Spleen (tissue), 11 donors: ENCODE data around the gene CNGA3. TPM values are rescaled to one million over a fixed set of nuclear protein-coding genes. Genes with fewer than 3 reads are reported as not detected.

Experiments
- DNase-seq: peaks from one replicate; pipeline ENCODE4 v3.0.0-alpha.2; 2020
- H3K27ac ChIP-seq, 8 donors: fragments of 200-600 bp; sonication (generic) in 7 of 8; 1 replicate in 4 of 8; 2 replicates in 4 of 8; pipeline versions ENCODE4 v1.5.0 to v1.8.0; 2016 to 2021; ENCODE audit warnings: inconsistent platforms in 4 of 8, mild to moderate bottlenecking in 4 of 8, moderate library complexity in 1 of 8
- H3K27me3 ChIP-seq, 7 donors: fragments of 200-600 bp; sonication (generic) in 6 of 7; replicated peaks in 1 of 7; 1 replicate in 4 of 7; 2 replicates in 3 of 7; pipeline versions ENCODE4 v1.5.0 to v1.8.0; 2016 to 2021; ENCODE audit warnings: inconsistent platforms in 3 of 7, mild to moderate bottlenecking in 1 of 7
- H3K36me3 ChIP-seq, 6 donors: fragments of 200-600 bp; sonication (generic) in 5 of 6; 1 replicate in 4 of 6; 2 replicates in 2 of 6; pipeline versions ENCODE4 v1.5.0 to v1.8.0; 2016 to 2021; ENCODE audit warnings: inconsistent platforms in 2 of 6
- H3K4me1 ChIP-seq, 6 donors: fragments of 200-600 bp; sonication (generic) in 5 of 6; 1 replicate in 3 of 6; 2 replicates in 3 of 6; pipeline versions ENCODE4 v1.5.0 to v1.8.0; 2016 to 2021; ENCODE audit warnings: inconsistent platforms in 3 of 6
- H3K4me3 ChIP-seq, 8 donors: fragments of 200-600 bp; sonication (generic) in 7 of 8; 1 replicate in 4 of 8; 2 replicates in 4 of 8; pipeline versions ENCODE4 v1.5.0 to v1.8.0; 2016 to 2021; ENCODE audit warnings: inconsistent platforms in 4 of 8, mild to moderate bottlenecking in 4 of 8, moderate library complexity in 2 of 8
- H3K9me3 ChIP-seq, 8 donors: fragments of 200-600 bp; sonication (generic) in 7 of 8; 1 replicate in 4 of 8; 2 replicates in 4 of 8; pipeline versions ENCODE4 v1.5.0 to v1.8.0; 2016 to 2021; ENCODE audit warnings: inconsistent platforms in 4 of 8
- CTCF ChIP-seq, 11 experiments: fragments of 200-600 bp in 7 of 11; fragments of 450-650 bp in 4 of 11; sonication (generic) in 4 of 11; IDR thresholded peaks in 8 of 11; conservative IDR thresholded peaks in 3 of 11; 1 replicate in 7 of 11; 2 replicates in 4 of 11; pipeline versions ENCODE4 v1.4.0 to v1.8.0; 2016 to 2021; ENCODE audit warnings: antibody characterized with exemption in 11 of 11, inconsistent platforms in 4 of 11, mild to moderate bottlenecking in 1 of 11
- POLR2A ChIP-seq, 3 donors: fragments of 450-650 bp; IDR thresholded peaks; one replicate each; pipeline ENCODE4 v1.5.1; 2017; ENCODE audit warnings: antibody characterized with exemption in 3 of 3, mild to moderate bottlenecking in 1 of 3
- POLR2AphosphoS5 ChIP-seq, 3 donors: sonication (generic); formaldehyde crosslinking; IDR thresholded peaks; one replicate each; pipeline ENCODE4 v1.5.1; 2017; ENCODE audit warnings: antibody characterized with exemption in 3 of 3
- WGBS, 5 donors: extraction: QIAGEN DNeasy Blood & Tissue Kit in 3 of 5; methylation state at CpG; one replicate each; pipeline versions ENCODE4 v1.1.5 to v1.1.7; 2013 to 2018; 5-methylcytosine and 5-hydroxymethylcytosine counted together
- intact Hi-C: fragments of 100-400 bp; cut with DNase I; formaldehyde crosslinking; loops from one replicate; pipeline ENCODE4 v1.15.0; 2023; ENCODE audit warnings: low total_unique reads
- polyA plus RNA-seq, 3 donors: library from polyadenylated mRNA; stranded (reverse); fragments of 200-250 nt; gene quantifications; one replicate each; pipeline ENCODE4 v1.2.1, GENCODE V29; 2013
- total RNA-seq, 7 donors: library from RNA; depleted of rRNA in 3 of 7; stranded (reverse); fragments of >200 nt in 3 of 7; fragmentation: NEBNext Ultra II Directional in 4 of 7; extraction: Animal tissue kit (Norgen Biotek cat#: 25700) in 4 of 7; gene quantifications; one replicate each; pipeline versions ENCODE4 v1.1.0 to v1.2.1, GENCODE V29; 2016 to 2021
- donor health status: healthy with polysubstance abuse.
- donor health status: DM: no; HTN: no; CAD: no; lungs with moderate emphysema.
- donor health status: DM: no; HTN: no; CAD: no.
- donor health status: Bipolar disorder and iron deficiency.
- donor health status: healthy.
- donor health status: DM: no; HTN: no; CAD: no.
- donor health status: DM: yes; HTN: yes; CAD: no.

CNGA3 gene
- total and polyA plus RNA-seq, 10 donors: not detected

GRCh38 chr2:98388081-98388480, 41.8 kb downstream of the CNGA3 start:
- TF ChIP-seq POLR2A (IDR thresholded peaks at IDR 0.05): no peak
- Histone ChIP-seq H3K9me3 (no peaks in the 10 kb centered on the region), H3K36me3 (no peaks in the 10 kb centered on the region), H3K27me3 (peaks cover 0 to 5% (median 0%) of the 10 kb centered on the region in 7 donors), H3K4me3 (no peak overlapping the region), H3K4me1 (peaks cover 0 to 7% (median 0%) of the 10 kb centered on the region in 6 donors), H3K27ac (no peak overlapping the region)
- intact Hi-C loops: loop anchor here (5.0 kb wide), 1 partner anchor 686 kb away; no protein-coding TSS in a partner anchor
- WGBS, 5 donors: 79 to 86% (median 80%) methylated on average over 15 of the region's 15 CpGs
- no peak for DNase-seq

- WGBS, 5 donors: 80 to 95% (median 89%) methylated on average over 12 to 17 of the region's 17 CpGs
Measured at GRCh38 chr2:98388601-98389250, 42.5 kb downstream of the CNGA3 start.

GRCh38 chr2:98389251-98389605, 43.0 kb downstream of the CNGA3 start:
- Histone ChIP-seq H3K27me3 (peaks cover 0 to 5% (median 0%) of the 10 kb centered on the region in 7 donors), H3K36me3 (no peaks in the 10 kb centered on the region), H3K4me1 (peaks cover 0 to 7% (median 0%) of the 10 kb centered on the region in 6 donors), H3K27ac (no peak overlapping the region), H3K9me3 (no peaks in the 10 kb centered on the region), H3K4me3 (no peak overlapping the region)
- no peak for TF ChIP-seq CTCF (IDR thresholded peaks at IDR 0.05 in 8 of 11, conservative IDR thresholded peaks at IDR 0.05 in 3 of 11)
- TF ChIP-seq POLR2A (IDR thresholded peaks at IDR 0.05): no peak
- no peak for TF ChIP-seq POLR2AphosphoS5 (IDR thresholded peaks at IDR 0.05)
- DNase-seq: no peak
- intact Hi-C loops: loop anchor here (5.0 kb wide), 1 partner anchor 687 kb away; no protein-coding TSS in a partner anchor
- 84 to 96% (median 87%) methylated on average over 4 of the region's 4 CpGs for WGBS, 5 donors

More at GRCh38 chr2:98388601-98389250, 42.5 kb downstream of the CNGA3 start:
- Histone ChIP-seq H3K9me3 (no peaks in the 10 kb centered on the region), H3K27me3 (peaks cover 0 to 5% (median 0%) of the 10 kb centered on the region in 7 donors), H3K4me3 (no peak overlapping the region), H3K36me3 (no peaks in the 10 kb centered on the region), H3K4me1 (peaks cover 0 to 7% (median 0%) of the 10 kb centered on the region in 6 donors), H3K27ac (no peak overlapping the region)
- intact Hi-C loops: loop anchor here (5.0 kb wide), 1 partner anchor 686 kb away; no protein-coding TSS in a partner anchor
- no peak for DNase-seq
- TF ChIP-seq CTCF (IDR thresholded peaks at IDR 0.05 in 8 of 11, conservative IDR thresholded peaks at IDR 0.05 in 3 of 11) (no peak), POLR2AphosphoS5 (IDR thresholded peaks at IDR 0.05) (no peak), POLR2A (IDR thresholded peaks at IDR 0.05) (no peak)

GRCh38 chr2:98390571-98391476, 44.6 kb downstream of the CNGA3 start:
- intact Hi-C loops: no loop called here

More at GRCh38 chr2:98390571-98391476, 44.6 kb downstream of the CNGA3 start:
- Histone ChIP-seq H3K36me3 (no peaks in the 10 kb centered on the region), H3K9me3 (no peaks in the 10 kb centered on the region), H3K27me3 (no peaks in the 10 kb centered on the region), H3K4me3 (no peak overlapping the region), H3K4me1 (no peaks in the 10 kb centered on the region), H3K27ac (no peak overlapping the region)
- 83 to 92% (median 89%) methylated on average over 13 to 19 of the region's 19 CpGs for WGBS, 5 donors
- peak; percentile 56 for DNase-seq
- TF ChIP-seq CTCF (IDR thresholded peaks at IDR 0.05 in 8 of 11, conservative IDR thresholded peaks at IDR 0.05 in 3 of 11) (no peak), POLR2AphosphoS5 (IDR thresholded peaks at IDR 0.05) (no peak), POLR2A (IDR thresholded peaks at IDR 0.05) (no peak)
